Measurements from ENCODE around the gene ESRRA. TPM values are rescaled to one million over a fixed set of nuclear protein-coding genes. Genes with fewer than 3 reads are reported as not detected.

ESRRA gene
- total RNA-seq, 2 experiments from 2014 or later: 28.6 to 57.8 TPM

DNA sequence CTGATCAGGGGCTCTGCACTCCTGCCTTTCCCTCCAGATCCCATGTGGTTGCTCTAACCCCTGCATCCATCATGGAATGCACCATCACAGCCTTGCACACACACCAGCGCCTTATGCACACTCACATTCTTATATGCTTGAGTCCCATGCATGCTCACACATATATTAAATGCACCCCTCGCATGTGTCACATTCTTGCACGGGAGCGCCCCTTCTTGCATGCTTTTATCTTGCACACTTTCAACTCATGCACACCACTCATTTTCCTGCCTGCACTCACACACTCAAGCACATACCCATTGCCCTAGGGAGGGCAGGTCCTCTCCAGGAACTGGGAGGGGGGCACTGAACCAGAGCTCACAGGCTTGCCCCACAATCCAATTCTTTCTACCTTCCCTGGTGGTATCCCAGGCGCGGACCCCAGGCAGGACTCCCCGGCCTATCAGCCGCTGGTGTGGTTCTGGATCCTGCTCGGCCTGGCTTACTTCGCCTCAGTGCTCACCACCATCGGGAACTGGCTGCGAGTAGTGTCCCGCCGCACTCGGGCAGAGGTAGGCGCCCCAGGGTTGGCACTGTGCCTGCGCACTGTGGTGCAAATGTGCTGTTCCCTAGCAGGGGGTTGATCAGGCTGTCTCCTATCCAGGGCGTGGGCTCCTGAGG lies 7.5 kb upstream of the ESRRA start:
- no peak overlapping the region for H2AFZ ChIP-seq (ENCODE audit: low read length)
- peaks cover 9% of the 10 kb centered on the region for H3K4me1 ChIP-seq (ENCODE audit: insufficient read depth, low read length, poor library complexity, severe bottlenecking)
- DNase-seq (ENCODE audit: low spot score): no peak
- CTCF ChIA-PET (ENCODE audit: unreplicated experiment): no interaction called here
- H3K9me3 ChIP-seq (ENCODE audit: low read length): no peaks in the 10 kb centered on the region
- no peaks in the 10 kb centered on the region for H3K79me2 ChIP-seq (ENCODE audit: insufficient read depth, low read depth, low read length)
- intact Hi-C loops (cut with micrococcal nuclease; ENCODE audit: unreplicated experiment): no loop called here
- H3K4me3 ChIP-seq (ENCODE audit: low read depth, low read length, poor library complexity, severe bottlenecking): no peak overlapping the region
- TF ChIP-seq EZH2phosphoT487 (IDR thresholded peaks at IDR 0.05; ENCODE audit: borderline replicate concordance, low read depth, low read length) (no peak), CTCF (conservative IDR thresholded peaks at IDR 0.05; ENCODE audit: low read length) (no peak)
- BruUV-seq (replicated peaks): no TSS peak
- no peaks in the 10 kb centered on the region for H3K9me2 ChIP-seq (ENCODE audit: insufficient read depth, low read length)
- no peak overlapping the region for H3K4me2 ChIP-seq (ENCODE audit: low read length)
- H4K20me1 ChIP-seq (ENCODE audit: insufficient read depth, low read length): no peaks in the 10 kb centered on the region
- no peaks in the 10 kb centered on the region for H3K36me3 ChIP-seq (ENCODE audit: insufficient read depth, low read length)
- no peak overlapping the region for H3K27ac ChIP-seq (ENCODE audit: low read depth, low read length, poor library complexity, severe bottlenecking)
- POLR2A ChIA-PET: no interaction called here

DNA sequence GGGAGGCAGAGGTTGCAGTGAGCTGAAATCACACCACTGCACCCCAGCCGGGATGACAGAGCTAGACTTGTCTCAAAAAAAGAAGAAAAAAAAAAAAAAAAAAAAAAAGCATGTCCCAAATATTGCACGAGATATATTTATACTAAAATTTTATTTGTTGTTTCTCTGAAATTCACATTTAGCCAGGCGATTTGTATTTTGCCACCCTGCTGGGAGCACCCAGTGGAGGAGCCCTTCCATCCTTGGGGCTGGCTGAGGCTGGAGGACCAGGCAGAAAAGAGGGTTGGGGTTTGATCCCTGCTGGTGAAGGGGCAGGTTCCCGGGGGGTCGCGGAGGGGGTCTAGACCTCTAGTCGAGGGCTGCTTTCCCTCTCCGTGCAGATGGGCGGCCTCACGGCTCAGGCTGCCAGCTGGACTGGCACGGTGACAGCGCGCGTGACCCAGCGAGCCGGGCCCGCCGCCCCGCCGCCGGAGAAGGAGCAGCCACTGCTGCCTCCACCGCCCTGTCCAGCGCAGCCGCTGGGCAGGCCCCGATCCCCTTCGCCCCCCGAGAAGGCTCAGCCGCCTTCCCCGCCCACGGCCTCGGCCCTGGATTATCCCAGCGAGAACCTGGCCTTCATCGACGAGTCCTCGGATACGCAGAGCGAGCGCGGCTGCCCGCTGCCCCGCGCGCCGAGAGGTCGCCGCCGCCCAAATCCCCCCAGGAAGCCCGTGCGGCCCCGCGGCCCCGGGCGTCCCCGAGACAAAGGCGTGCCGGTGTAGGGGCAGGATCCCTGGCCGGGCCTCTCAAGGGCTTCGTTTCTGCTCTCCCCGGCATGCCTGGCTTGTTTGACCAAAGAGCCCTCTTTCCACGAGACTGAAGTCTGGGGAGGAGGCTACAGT lies 6.1 kb upstream of the ESRRA start:
- Histone ChIP-seq H3K79me2 (ENCODE audit: insufficient read depth, low read depth, low read length) (no peaks in the 10 kb centered on the region), H3K36me3 (ENCODE audit: insufficient read depth, low read length) (no peaks in the 10 kb centered on the region), H4K20me1 (ENCODE audit: insufficient read depth, low read length) (no peaks in the 10 kb centered on the region), H3K27ac (ENCODE audit: low read depth, low read length, poor library complexity, severe bottlenecking) (no peak overlapping the region), H3K4me1 (ENCODE audit: insufficient read depth, low read length, poor library complexity, severe bottlenecking) (peaks cover 19% of the 10 kb centered on the region), H3K4me3 (ENCODE audit: low read depth, low read length, poor library complexity, severe bottlenecking) (no peak overlapping the region), H2AFZ (ENCODE audit: low read length) (no peak overlapping the region), H3K9me2 (ENCODE audit: insufficient read depth, low read length) (no peaks in the 10 kb centered on the region), H3K9me3 (ENCODE audit: low read length) (no peaks in the 10 kb centered on the region), H3K4me2 (ENCODE audit: low read length) (no peak overlapping the region)
- POLR2A ChIA-PET: no interaction called here
- intact Hi-C loops (cut with micrococcal nuclease; ENCODE audit: unreplicated experiment): no loop called here
- no peak for TF ChIP-seq EZH2phosphoT487 (IDR thresholded peaks at IDR 0.05; ENCODE audit: borderline replicate concordance, low read depth, low read length)
- TF ChIP-seq CTCF (conservative IDR thresholded peaks at IDR 0.05; ENCODE audit: low read length): no peak
- CTCF ChIA-PET (ENCODE audit: unreplicated experiment): no interaction called here
- no TSS peak for BruUV-seq (replicated peaks)
- DNase-seq (ENCODE audit: low spot score): no peak

Data from OCI-LY7 (cell line).